Fibroblast of peridontal ligament (primary cell): Measurements from ENCODE around the gene COL9A2.

ENCODE experiments used
- DNase-seq: peaks from one replicate; pipeline ENCODE4 v3.0.0-alpha.2; 2010; ENCODE audit errors: extremely low read depth

The COL9A2 gene

GRCh38 chr1:40257688-40258444, 59.2 kb downstream of the COL9A2 start, which contains the start of gene ZMPSTE24:
ZMPSTE24 (plus strand) TSS chr1:40258236; CDS start chr1:40258272, 36 bp downstream.
- DNase-seq, result peak; percentile 98

- no peak for DNase-seq
These were observed 59.8 kb downstream of the COL9A2 start for GRCh38 chr1:40257313-40257687.

- peak; percentile 17 for DNase-seq
These were observed 60.5 kb downstream of the COL9A2 start for GRCh38 chr1:40256401-40257084.

- DNase-seq, result no peak
These were observed 61.9 kb downstream of the COL9A2 start for GRCh38 chr1:40255231-40255630.

GRCh38 chr1:40252601-40253000, 64.5 kb downstream of the COL9A2 start:
- peak; percentile 14 for DNase-seq

GRCh38 chr1:40251456-40251855, 65.6 kb downstream of the COL9A2 start:
- DNase-seq, result no peak
